Activated CD4-positive, alpha-beta T cell treated with anti-CD3 and anti-CD28 coated beads, Interleukin-2, Interleukin-6, amounts not matched to agents 100 ng/mL and 50 ng/mL, durations not matched to agents 16 hours and 8 hours (primary cell): ENCODE data around the gene ADPRM.
A peak's percentile ranks its signal among the peaks of the same experiment; 100 is the strongest.
"Not testable (repeated sequence)": the region's sequence is repeated elsewhere in the genome, so short reads cannot be mapped to it uniquely, and the experiment has no call there.

Experiments
- DNase-seq: peaks from one replicate; pipeline ENCODE4 v3.0.0-alpha.2; 2020

The ADPRM gene

DNA sequence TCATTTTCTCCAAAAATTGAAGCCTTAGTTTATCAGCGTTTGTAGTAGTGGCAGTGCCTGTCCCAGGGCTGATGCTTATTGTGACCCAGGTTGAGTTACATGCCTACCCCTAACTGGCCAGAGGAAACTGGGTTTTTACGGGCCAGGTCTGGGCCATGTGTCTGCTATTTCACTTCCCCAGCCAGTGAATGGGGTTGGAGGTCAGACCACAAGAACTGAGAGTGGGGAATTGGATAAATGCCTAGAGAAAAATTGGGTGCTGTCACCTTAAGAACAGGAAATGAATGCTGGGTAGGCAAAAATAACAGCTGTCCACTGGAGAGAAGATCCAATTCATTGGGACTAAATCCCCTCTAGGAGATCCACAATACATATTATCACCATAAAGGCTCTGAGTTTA lies 5.2 kb downstream of the ADPRM start:
- no peak for DNase-seq

- no peak for DNase-seq
Measured at GRCh38 chr17:10705727-10706126, 8.3 kb downstream of the ADPRM start.

DNA sequence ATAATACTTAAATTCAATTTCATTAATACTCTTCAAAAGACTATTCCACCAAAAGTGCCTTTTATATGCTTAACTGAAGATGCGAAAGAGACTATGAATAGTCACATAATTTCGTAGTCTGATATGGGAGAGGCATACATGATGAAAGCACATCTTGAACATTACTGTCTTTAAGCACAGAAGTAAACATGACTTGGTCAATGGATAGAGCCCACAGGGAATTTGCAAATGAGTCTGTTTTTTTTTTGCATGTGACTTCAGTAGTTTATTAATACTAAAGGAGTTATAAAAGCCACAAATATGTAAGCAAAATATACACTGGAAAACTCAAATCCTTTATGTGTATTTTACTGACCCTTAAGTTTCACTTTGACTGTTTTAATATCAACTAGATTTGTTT lies 15.9 kb downstream of the ADPRM start:
- no peak for DNase-seq

DNA sequence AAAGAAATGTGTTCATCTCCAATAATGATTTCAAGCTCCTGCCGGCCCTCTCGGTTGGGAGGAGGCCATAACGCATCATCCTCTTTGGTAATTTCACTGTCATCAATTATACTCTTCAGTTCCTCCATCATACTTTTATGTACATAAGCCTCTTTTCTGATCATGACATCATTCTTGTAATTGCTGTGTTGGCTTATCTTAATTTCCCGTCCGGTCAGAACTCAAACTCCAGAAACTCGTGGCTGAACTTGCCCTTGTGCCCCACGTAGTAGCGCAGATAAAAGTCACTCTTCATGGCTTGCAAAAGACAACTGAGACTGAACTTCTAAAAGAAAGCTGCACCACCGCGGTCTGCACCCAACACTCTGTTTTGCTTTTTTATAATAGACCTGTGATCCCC lies 18.8 kb downstream of the ADPRM start:
- DNase-seq = no peak

- DNase-seq = no peak
Measured at GRCh38 chr17:10718547-10718946, 21.2 kb downstream of the ADPRM start.

DNA sequence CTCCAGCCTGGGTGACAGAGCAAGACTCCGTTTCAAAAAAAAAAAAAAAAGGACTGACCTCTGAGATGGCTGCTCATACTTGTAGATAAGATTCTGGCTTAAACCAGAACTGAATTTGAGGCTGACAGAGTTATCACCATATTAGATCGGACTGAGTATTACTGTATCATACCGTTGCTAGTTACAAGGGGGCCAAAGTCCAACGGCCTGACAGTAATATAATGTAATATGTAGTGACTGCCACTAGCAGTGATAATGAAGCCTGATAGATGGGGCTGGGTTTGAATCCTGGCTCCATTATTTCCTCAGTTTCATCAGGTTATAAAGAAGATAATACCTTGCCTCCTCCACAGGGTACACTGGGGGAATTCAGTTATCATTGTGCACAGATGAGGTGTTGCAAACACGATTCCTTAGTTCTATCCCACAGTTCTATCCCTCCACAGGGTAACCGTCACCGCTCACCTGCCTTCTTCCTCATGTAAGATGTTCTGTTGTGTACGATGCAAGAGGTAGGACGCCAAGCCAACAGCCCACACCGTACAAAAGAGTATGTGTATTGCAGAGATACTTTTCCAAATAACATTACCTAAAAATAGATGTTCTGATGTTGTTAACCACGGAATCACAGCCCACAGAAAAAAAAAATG lies 27.3 kb downstream of the ADPRM start:
- DNase-seq = no peak

DNA sequence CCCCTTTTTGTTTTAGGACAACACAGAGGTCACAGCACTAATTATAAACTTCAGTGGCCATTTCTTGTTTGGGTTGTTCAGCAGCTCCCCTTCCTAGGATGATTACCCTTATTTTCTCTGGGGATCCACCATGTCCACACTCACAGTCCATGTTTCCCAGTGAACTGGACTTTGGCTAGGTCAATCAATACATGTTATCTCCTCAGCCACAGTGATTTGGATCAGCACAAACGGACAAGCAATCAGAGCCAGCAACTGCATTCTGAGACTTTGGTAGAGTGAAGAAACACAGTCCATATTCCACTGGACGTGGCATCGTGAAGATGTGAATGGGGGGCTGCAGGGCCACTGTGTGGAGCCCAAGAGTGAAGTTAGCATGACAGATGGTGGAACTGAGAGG lies 27.9 kb downstream of the ADPRM start:
- no peak for DNase-seq

- DNase-seq = no peak
Measured at GRCh38 chr17:10726196-10726595, 28.8 kb downstream of the ADPRM start.

- peak; percentile 53 for DNase-seq
Measured at GRCh38 chr17:10727192-10727591, 29.8 kb downstream of the ADPRM start.

DNA sequence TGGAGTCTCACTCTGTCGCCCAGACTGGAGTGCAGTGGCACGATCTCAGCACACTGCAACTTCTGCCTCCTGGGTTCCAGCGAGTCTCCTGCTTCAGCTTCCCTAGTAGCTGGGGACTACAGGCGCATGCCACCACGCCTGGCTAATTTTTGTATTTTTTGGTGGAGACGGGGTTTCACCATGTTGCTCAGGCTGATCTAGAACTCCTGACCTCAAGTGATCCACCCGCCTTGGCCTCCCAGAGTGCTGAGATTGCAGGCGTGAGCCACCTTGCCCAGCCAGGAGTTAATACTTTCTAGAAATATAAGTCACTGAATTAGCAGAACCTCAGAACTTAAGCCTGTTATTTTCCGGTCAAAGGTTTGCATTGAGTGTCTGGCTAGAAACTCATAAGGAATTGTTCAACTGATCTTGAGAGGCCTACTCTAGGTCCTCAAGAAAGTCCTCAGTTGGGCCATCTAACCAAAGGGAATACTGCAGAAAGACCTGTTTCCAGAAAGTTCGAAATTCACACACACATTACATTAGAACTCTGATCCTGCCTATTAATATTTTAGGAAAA lies 31.0 kb downstream of the ADPRM start:
- no peak for DNase-seq

DNA sequence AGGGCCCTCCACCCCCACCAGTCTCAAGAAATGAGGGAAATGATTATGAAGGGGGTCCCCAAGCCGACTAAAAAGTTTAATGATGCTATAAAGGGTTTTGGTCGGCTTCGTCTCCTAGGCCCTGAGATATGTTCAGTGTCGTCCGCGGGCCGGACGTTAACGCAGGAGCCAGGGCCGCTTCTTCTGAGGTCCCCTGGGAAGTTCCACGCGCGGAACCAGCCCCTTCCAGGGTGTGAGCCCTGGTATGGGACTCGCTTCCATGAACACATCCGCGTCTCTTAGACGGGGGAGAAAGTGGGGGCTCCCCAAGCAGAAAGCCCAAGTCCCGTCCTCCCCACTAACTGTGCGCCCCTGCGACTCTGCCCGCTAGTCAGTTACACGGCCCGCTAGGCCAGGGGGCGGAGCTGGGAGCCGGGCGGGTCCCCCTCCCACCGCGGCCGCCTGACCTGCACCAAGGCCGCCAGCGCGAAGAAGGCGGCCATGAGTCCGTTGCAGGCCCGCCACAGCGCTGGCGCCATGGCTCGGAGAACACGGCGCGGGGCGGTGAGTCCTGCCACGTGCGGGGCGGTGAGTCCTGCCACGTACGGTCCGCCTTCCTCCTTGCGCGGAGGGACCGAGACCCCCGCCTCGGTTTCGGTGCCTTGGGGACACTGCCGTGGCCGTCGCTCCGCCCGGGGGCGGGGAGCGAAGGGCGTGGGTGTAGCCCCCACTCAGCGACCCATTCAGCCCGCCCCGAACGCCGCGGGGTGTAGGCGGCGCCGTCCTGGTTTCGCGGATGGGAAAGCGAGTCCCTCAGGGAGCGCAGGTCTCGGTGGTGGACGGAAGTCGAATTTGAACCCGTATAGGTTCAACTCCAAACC lies 32.2 kb downstream of the ADPRM start, which contains the start of gene TMEM220:
TMEM220 (minus strand) TSS at position 690 of the 860 bp plus-strand sequence; CDS start at position 518, 172 bp downstream.
- DNase-seq = peak; percentile 47

GRCh38 chr17:10730247-10730646 lies 32.9 kb downstream of the ADPRM start:
- not testable (repeated sequence) for DNase-seq

DNA sequence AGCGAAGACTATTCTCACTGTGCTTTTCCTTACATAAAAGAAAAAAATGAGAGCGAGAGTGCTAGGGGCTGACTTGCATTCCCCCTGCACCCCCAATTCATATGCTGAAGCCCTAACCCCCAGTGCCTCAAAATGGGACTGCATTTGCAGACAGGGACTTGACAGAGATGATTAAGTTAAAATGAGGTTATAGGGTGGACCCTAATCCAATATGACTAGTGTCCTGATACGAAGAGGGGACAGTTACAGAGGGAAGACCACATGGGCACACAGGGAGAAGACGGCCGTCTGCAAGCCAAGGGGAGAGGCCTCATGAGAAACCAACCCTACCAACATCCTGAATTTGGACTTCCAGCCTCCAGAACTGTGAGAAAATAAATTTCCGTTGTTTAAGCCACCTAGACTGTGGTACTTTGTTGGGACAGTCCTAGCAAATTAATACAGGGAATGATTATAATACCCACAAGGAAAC lies 34.0 kb downstream of the ADPRM start:
- no peak for DNase-seq

DNA sequence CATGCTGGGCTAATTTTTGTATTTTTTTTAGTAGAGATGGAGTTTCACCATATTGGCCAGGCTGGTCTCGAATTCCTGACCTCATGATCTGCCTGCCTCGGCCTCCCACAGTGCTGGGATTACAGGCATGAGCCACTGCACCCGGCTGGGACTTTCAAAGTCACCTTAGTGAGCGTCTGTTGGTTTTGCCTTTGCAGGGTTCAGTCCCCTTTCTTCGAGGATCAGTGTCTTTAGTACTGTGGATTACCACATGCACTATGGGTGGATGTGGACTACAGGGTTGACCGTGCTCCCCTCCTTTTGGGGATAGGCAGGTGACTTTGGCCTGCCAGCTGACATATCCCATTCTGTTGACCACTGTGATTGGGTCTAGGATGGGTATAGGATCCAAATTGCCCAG lies 34.7 kb downstream of the ADPRM start:
- not testable (repeated sequence) for DNase-seq

GRCh38 chr17:10733666-10734065 lies 36.3 kb downstream of the ADPRM start:
- no peak for DNase-seq

DNA sequence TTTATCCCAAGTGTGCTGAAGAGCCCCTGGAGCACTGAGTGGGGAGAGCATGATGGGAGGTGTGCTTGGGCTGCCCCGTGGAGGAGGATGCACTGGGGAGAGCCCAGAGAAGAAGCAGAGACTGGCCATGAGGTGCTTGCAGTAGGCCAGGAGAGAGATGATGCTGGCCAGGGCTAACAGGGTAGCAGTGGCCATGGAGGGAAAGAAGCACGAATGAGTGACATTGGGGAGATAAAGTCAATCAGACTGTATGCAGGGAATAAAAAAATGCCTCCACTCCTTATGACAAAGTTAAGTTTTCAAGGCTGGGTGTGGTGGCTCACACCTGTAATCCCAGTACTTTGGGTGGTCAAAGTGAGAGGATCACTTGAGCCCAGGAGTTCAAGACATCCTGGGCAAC lies 37.9 kb downstream of the ADPRM start:
- no peak for DNase-seq

GRCh38 chr17:10735821-10736220 lies 38.4 kb downstream of the ADPRM start:
- no peak for DNase-seq

DNA sequence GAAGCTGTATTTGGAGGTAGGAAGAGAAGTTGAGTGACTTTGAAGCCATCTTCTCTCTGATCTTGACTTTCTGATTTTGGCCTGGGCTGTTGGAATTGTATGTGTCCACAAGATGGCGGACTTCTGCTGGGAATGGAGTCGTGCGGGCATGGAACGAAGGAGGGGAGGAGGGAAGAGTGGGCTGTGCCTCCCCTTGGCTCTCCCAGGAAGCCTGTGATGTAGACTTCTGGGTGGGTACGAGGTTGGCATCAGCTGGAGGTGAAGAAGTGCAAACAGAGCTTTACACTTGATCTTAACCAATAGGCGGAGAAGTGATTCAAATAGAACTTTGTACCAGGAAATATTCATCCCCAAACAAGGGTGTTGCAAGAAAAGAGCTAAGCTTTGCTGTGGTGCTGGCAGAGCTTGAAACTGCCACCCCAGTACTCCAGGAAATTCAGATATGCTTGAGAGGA lies 39.8 kb downstream of the ADPRM start:
- DNase-seq = peak; percentile 45

DNA sequence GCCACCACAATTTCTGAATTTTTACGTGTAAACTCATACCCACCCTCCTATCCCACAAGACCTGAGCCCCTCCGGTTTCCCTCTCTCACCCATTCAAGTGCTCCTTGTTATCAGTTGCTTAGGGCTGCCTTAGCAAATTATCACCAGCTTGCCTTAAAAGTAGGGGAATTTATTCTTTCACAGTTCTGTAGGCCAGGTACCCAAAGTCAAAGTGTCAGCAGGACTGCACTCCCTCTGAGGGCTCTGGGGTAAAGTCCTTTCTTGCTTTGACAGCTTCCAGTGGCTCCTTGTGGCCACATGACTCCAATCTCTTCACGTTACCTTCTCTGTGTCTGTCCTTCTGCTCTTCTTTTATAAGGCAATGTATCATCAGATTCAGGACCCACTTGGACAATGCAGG lies 40.3 kb downstream of the ADPRM start:
- DNase-seq = no peak

DNA sequence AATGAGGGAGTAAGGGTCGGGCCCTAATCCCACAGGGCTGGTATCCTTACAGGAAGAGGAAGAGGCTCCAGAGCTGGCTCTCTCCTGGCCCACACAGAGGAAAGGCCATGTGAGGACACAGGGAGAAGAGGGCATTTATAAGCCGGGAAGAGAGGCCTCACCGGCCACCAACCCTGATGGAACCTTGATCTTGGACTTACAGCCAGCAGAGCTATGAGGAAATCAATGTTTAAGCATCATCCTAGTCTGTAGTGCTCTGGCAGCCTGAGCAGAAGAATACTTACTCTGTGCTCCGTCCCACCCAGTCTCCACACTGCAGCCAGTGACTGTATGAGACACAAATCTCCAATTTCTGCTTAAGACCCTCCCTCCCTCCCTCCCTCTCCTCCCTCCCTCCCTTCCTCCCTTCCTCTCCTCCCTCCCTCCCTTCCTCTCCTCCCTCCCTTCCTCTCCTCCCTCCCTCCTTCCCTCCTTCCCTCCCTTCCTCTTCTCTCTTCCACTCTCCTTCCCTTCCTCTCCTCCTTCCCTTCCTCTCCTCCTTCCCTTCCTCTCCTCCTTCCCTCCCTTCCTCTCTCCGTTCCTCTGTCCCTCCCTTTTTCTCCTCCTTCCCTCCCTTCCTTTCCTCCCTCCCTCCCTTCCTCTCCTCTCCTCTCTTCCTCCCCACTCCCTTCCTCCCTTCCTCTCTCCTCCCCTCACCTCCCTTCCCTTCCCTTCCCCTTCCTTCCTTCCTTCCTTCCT lies 41.3 kb downstream of the ADPRM start:
- no peak for DNase-seq

DNA sequence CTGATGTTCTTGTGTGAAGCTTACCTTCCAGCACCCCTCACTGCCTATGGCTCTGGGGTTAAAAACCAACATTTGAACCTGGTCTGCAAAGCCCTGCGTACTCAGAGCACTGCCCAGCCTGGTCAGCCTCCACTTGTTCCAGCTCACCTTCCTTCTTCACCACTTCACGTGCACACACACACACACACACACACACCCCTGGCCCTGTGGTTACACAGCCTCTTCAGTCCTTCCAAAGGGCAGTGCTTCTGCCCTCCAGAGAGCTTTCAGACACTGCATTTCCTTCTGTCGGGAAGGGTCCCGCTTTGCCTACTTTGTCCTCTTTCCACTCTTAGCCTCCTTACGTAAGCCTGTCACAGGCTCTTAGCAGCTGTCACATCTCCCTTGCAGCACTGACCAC lies 42.0 kb downstream of the ADPRM start:
- no peak for DNase-seq

GRCh38 chr17:10741416-10742135 lies 44.2 kb downstream of the ADPRM start:
- DNase-seq = no peak
